Keratinocyte (primary cell): Measurements from ENCODE around the gene PABPN1L. TPM values are rescaled to one million over a fixed set of nuclear protein-coding genes. Genes with fewer than 3 reads are reported as not detected.

ENCODE experiments used
- DNase-seq: peaks from one replicate; pipeline ENCODE4 v3.0.0-alpha.2; 2011; ENCODE audit warnings: low read depth, missing footprints, low spot score
- FAIRE-seq: peaks from 2 replicates; lab custom pipeline; 2011; peaks lifted over from hg19 to GRCh38; lab: Jason Lieb, UNC
- H2AFZ ChIP-seq: 2 replicates; pipeline ENCODE4 v1.6.0; 2012; ENCODE audit warnings: low read length, control low read depth, inconsistent platforms; ENCODE audit not compliant: control insufficient read depth
- H3K27ac ChIP-seq: 2 replicates; pipeline ENCODE4 v1.5.1; 2011; ENCODE audit warnings: low read length; ENCODE audit not compliant: control insufficient read depth, insufficient read depth
- H3K27me3 ChIP-seq: 3 replicates; pipeline ENCODE4 v1.6.0; 2011; ENCODE audit warnings: low read length; ENCODE audit not compliant: control insufficient read depth, insufficient read depth; ENCODE audit errors: extremely low read depth
- H3K36me3 ChIP-seq, 2 experiments: 2 replicates in 1 of 2; 3 replicates in 1 of 2; pipeline ENCODE4 v1.5.1; 2011; ENCODE audit warnings: low read length in 2 of 2, mild to moderate bottlenecking in 1 of 2; ENCODE audit not compliant: control insufficient read depth in 2 of 2, insufficient read depth in 2 of 2; ENCODE audit errors: extremely low read depth in 1 of 2
- H3K4me1 ChIP-seq: 3 replicates; pipeline ENCODE4 v1.5.1; 2011; ENCODE audit warnings: low read length; ENCODE audit not compliant: control insufficient read depth, insufficient read depth; ENCODE audit errors: extremely low read depth
- H3K4me2 ChIP-seq: 3 replicates; pipeline ENCODE4 v1.6.0; 2011; ENCODE audit warnings: low read depth, low read length; ENCODE audit not compliant: control insufficient read depth, insufficient read depth; ENCODE audit errors: extremely low read depth
- H3K4me3 ChIP-seq, 3 experiments: fragments of 200-600 bp in 1 of 3; sonication (generic) in 1 of 3; 2 replicates in 2 of 3; 3 replicates in 1 of 3; pipeline ENCODE4 v1.5.1; 2011 to 2016; ENCODE audit warnings: low read length in 3 of 3, mild to moderate bottlenecking in 3 of 3, control low read depth in 2 of 3, inconsistent platforms in 1 of 3, low read depth in 1 of 3, mixed read lengths in 1 of 3, mixed run types in 1 of 3, moderate library complexity in 1 of 3; ENCODE audit not compliant: control insufficient read depth in 2 of 3, insufficient read depth in 2 of 3; ENCODE audit errors: extremely low read depth in 1 of 3
- H3K79me2 ChIP-seq: 2 replicates; pipeline ENCODE4 v1.6.0; 2012; ENCODE audit warnings: low read length; ENCODE audit not compliant: control insufficient read depth, insufficient read depth
- H3K9ac ChIP-seq: 3 replicates; pipeline ENCODE4 v1.6.0; 2011; ENCODE audit warnings: low read length; ENCODE audit not compliant: control insufficient read depth, insufficient read depth; ENCODE audit errors: extremely low read depth
- H3K9me1 ChIP-seq: 3 replicates; pipeline ENCODE4 v1.6.0; 2011; ENCODE audit warnings: low read length; ENCODE audit not compliant: control insufficient read depth, insufficient read depth; ENCODE audit errors: extremely low read depth
- H3K9me3 ChIP-seq: 2 replicates; pipeline ENCODE4 v1.5.1; 2012; ENCODE audit warnings: low read depth, low read length; ENCODE audit not compliant: control insufficient read depth
- H4K20me1 ChIP-seq: 3 replicates; pipeline ENCODE4 v1.6.0; 2011; ENCODE audit warnings: low read length; ENCODE audit not compliant: control insufficient read depth, insufficient read depth; ENCODE audit errors: extremely low read depth
- EZH2 ChIP-seq: IDR thresholded peaks from one replicate; pipeline ENCODE4 v1.6.1; 2012; ENCODE audit warnings: inconsistent platforms, mild to moderate bottlenecking, low read length, moderate library complexity
- dilution Hi-C: fragments of 300-500 bp; cut with MboI; formaldehyde crosslinking; loops from one replicate; pipeline ENCODE4 v1.7.0; 2020; ENCODE audit warnings: low sequenced_read_pairs; ENCODE audit not compliant: extremely low pct_ligation_motif_present
- polyA plus RNA-seq, 5 experiments: library from polyadenylated mRNA; depleted of rRNA in 3 of 5; stranded (reverse) in 3 of 5; stranded (forward) in 1 of 5; unstranded in 1 of 5; fragments of >200 nt; gene quantifications; 1 replicate in 1 of 5; 2 replicates in 3 of 5; 3 replicates in 1 of 5; pipeline versions ENCODE4 v1.2.1 to v1.2.3, GENCODE V29; 2011 to 2012; ENCODE audit warnings: missing spikeins in 2 of 5, low read depth in 1 of 5, low replicate concordance in 1 of 5
- TF ChIP-seq, protein P1 (sequence below), 3 experiments: IDR thresholded peaks in 1 of 3; conservative IDR thresholded peaks in 1 of 3; optimal IDR thresholded peaks in 1 of 3; 2 replicates in 2 of 3; 3 replicates in 1 of 3; pipeline versions ENCODE3 to v1.5.1; 2011; ENCODE audit warnings: low read length in 3 of 3, mild to moderate bottlenecking in 3 of 3, moderate library complexity in 2 of 3, control low read depth in 1 of 3, inconsistent platforms in 1 of 3; ENCODE audit not compliant: insufficient read depth in 2 of 3; ENCODE audit errors: extremely low read depth in 1 of 3

Gene PABPN1L
- polyA plus RNA-seq, 1 donor (not counting 4 experiments of a cell fraction or from before 2014, with no cell fraction given): not detected

DNA sequence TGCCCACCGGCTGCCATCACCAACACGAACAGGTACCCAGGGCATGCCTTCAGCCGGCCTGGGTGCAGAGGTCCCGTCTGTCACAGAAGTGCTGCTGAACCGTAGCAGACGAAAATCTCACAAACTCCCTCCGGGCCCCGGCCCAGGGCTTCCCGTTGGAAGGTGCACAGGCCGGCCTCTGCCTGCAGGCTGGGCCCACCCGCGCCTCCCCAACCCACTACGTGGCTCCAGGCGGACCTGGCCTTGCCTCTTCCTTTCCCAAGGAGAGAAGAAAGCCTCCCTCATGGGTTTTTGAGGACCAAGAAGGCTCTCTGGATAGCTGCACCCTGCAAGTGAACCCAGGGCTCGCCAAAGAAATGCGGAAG lies 45.5 kb upstream of the PABPN1L start:
- TF ChIP-seq EZH2: no peak
- TF ChIP-seq, protein P1, sequence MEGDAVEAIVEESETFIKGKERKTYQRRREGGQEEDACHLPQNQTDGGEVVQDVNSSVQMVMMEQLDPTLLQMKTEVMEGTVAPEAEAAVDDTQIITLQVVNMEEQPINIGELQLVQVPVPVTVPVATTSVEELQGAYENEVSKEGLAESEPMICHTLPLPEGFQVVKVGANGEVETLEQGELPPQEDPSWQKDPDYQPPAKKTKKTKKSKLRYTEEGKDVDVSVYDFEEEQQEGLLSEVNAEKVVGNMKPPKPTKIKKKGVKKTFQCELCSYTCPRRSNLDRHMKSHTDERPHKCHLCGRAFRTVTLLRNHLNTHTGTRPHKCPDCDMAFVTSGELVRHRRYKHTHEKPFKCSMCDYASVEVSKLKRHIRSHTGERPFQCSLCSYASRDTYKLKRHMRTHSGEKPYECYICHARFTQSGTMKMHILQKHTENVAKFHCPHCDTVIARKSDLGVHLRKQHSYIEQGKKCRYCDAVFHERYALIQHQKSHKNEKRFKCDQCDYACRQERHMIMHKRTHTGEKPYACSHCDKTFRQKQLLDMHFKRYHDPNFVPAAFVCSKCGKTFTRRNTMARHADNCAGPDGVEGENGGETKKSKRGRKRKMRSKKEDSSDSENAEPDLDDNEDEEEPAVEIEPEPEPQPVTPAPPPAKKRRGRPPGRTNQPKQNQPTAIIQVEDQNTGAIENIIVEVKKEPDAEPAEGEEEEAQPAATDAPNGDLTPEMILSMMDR (optimal IDR thresholded peaks at IDR 0.05 in 1 of 3, IDR thresholded peaks at IDR 0.05 in 1 of 3, conservative IDR thresholded peaks at IDR 0.05 in 1 of 3; ENCODE audit: extremely low read depth in 1 of 3, insufficient read depth in 2 of 3, low read length in 3 of 3): no peak
- H3K4me1 ChIP-seq: peaks cover 7% of the 10 kb centered on the region
- FAIRE-seq: no peak
- no peak overlapping the region for H3K27ac ChIP-seq
- H3K9ac ChIP-seq: no peak overlapping the region
- H3K36me3 ChIP-seq: no peaks in the 10 kb centered on the region
- no peak overlapping the region for H2AFZ ChIP-seq
- no peak overlapping the region for H3K4me3 ChIP-seq
- no peaks in the 10 kb centered on the region for H3K79me2 ChIP-seq
- H4K20me1 ChIP-seq: no peaks in the 10 kb centered on the region
- dilution Hi-C loops: no loop called here
- DNase-seq: no peak
- H3K4me2 ChIP-seq: no peak overlapping the region
- H3K9me1 ChIP-seq: no peaks in the 10 kb centered on the region
- no peaks in the 10 kb centered on the region for H3K9me3 ChIP-seq
- H3K27me3 ChIP-seq: peaks cover 24% of the 10 kb centered on the region

GRCh38 chr16:88911136-88911945 lies 44.9 kb upstream of the PABPN1L start:
- Histone ChIP-seq H3K36me3 (no peaks in the 10 kb centered on the region), H3K27ac (no peak overlapping the region), H3K9me1 (no peaks in the 10 kb centered on the region), H3K9ac (no peak overlapping the region), H3K27me3 (peaks cover 24% of the 10 kb centered on the region), H4K20me1 (no peaks in the 10 kb centered on the region), H3K4me2 (no peak overlapping the region), H3K9me3 (no peaks in the 10 kb centered on the region), H3K79me2 (no peaks in the 10 kb centered on the region), H2AFZ (no peak overlapping the region), H3K4me1 (peaks cover 7% of the 10 kb centered on the region), H3K4me3 (no peak overlapping the region)
- DNase-seq (no peak), FAIRE-seq (no peak)
- TF ChIP-seq EZH2: no peak
- TF ChIP-seq, protein P1 (optimal IDR thresholded peaks at IDR 0.05 in 1 of 3, IDR thresholded peaks at IDR 0.05 in 1 of 3, conservative IDR thresholded peaks at IDR 0.05 in 1 of 3; ENCODE audit: extremely low read depth in 1 of 3, insufficient read depth in 2 of 3, low read length in 3 of 3): no peak
- dilution Hi-C loops: no loop called here
